AG04450 (cell line): ENCODE results near the gene IFT122. TPM values are rescaled to one million over a fixed set of nuclear protein-coding genes. Genes with fewer than 3 reads are reported as not detected.

ENCODE experiments used
- CTCF ChIA-PET: fragments of 300-600, 350-600 bp; formaldehyde crosslinking; extraction: SDS; loops from one replicate; lab custom pipeline; 2022; ENCODE audit warnings: antibody characterized with exemption, inconsistent platforms; lab: Charles Lee
- POLR2A ChIA-PET: fragments of 350-600 bp; formaldehyde crosslinking; extraction: SDS; loops from one replicate; lab custom pipeline; 2021; ENCODE audit warnings: antibody characterized with exemption, inconsistent platforms; lab: Yijun Ruan, JAX
- DNase-seq: peaks from one replicate; pipeline ENCODE4 v3.0.0-alpha.2; 2011; ENCODE audit warnings: low read depth, low spot score
- H3K27ac ChIP-seq: one replicate; pipeline ENCODE4 v1.5.1; 2012; ENCODE audit warnings: low read depth, low read length, control low read depth
- H3K27me3 ChIP-seq: one replicate; pipeline ENCODE4 v1.6.0; 2012; ENCODE audit warnings: low read length; ENCODE audit not compliant: control insufficient read depth, insufficient read depth
- H3K4me3 ChIP-seq: 2 replicates; pipeline ENCODE4 v1.5.1; 2011; ENCODE audit warnings: mild to moderate bottlenecking, low read depth, low read length, control low read depth
- H3K9me3 ChIP-seq: 2 replicates; pipeline ENCODE4 v1.5.1; 2012; ENCODE audit warnings: low read length; ENCODE audit not compliant: control insufficient read depth, insufficient read depth
- polyA plus RNA-seq: library from polyadenylated mRNA; depleted of rRNA; stranded (reverse); fragments of >200 nt; gene quantifications from 2 replicates; pipeline ENCODE4 v1.2.3, GENCODE V29; 2011
- TF ChIP-seq, protein P1 (sequence below): IDR thresholded peaks from 2 replicates; pipeline ENCODE4 v1.5.1; 2011; ENCODE audit warnings: low read depth, low read length, control low read depth, inconsistent platforms

The IFT122 gene
- polyA plus RNA-seq, 1 experiment: 14.3 TPM

DNA sequence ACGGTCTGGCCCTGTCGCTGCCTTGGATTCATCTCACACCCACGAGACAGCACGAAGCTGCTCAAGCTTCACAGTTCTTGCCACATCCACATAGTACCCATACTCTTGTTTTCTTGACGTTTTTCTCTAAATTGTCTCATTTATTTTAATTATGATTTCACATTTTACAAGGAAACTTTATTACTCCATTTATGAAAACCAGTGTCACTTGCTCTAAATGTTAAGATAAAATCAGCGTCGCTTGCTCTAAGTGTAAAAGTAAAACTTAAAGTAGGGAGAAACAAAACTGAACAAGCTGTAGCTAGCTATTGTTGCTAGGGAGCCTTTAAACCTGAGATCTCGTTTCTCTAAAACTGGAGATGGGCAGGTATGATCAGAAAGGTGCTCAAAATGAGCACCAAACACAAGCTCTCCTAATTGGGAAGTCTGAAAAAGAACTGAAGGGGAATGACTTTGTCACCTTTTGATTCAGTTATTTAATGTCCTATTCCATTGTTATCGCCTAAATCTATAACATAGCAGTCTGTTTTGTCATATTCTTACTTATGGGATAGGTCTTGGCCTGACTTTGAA lies 680 bp downstream of the IFT122 start:
- CTCF ChIA-PET: interaction anchor here (1.1 to 4.1 kb wide), 4 partner anchors 50 to 502 kb away, joined by 3 to 21 read pairs (median 3); no protein-coding TSS in a partner anchor

DNA sequence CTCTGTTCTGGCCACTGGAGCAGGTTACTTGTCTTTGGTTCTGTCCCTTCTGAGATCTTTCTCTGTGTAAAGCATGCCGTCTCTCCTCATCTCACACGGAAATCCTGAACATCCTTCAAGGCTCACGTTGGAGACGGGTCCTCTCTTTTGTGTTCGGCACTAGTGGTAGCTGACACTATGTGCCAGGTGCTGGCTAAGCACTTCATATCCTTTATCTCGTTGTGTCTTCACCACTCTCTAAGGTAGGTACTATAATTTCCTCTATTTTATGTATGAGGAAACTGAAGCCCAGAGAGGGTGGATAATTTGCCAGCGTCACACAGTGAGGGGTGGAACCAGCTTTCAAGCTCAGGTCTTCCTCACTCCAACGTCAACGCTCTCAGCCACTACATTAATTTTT lies 1.2 kb downstream of the IFT122 start:
- TF ChIP-seq, protein P1, sequence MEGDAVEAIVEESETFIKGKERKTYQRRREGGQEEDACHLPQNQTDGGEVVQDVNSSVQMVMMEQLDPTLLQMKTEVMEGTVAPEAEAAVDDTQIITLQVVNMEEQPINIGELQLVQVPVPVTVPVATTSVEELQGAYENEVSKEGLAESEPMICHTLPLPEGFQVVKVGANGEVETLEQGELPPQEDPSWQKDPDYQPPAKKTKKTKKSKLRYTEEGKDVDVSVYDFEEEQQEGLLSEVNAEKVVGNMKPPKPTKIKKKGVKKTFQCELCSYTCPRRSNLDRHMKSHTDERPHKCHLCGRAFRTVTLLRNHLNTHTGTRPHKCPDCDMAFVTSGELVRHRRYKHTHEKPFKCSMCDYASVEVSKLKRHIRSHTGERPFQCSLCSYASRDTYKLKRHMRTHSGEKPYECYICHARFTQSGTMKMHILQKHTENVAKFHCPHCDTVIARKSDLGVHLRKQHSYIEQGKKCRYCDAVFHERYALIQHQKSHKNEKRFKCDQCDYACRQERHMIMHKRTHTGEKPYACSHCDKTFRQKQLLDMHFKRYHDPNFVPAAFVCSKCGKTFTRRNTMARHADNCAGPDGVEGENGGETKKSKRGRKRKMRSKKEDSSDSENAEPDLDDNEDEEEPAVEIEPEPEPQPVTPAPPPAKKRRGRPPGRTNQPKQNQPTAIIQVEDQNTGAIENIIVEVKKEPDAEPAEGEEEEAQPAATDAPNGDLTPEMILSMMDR: no peak
- H3K9me3 ChIP-seq: no peaks in the 10 kb centered on the region
- ChIA-PET POLR2A (interaction anchor here (0.7 to 1.9 kb wide), 5 partner anchors 9 to 368 kb away, joined by 3 to 5 read pairs (median 3); no protein-coding TSS in a partner anchor), CTCF (interaction anchor here (0.5 to 4.1 kb wide), 8 partner anchors 15 to 501 kb away, joined by 3 to 21 read pairs (median 4); no protein-coding TSS in a partner anchor)
- no peak for DNase-seq
- H3K27ac ChIP-seq: peak overlapping the region; percentile 22
- H3K4me3 ChIP-seq: peak overlapping the region; percentile 79
- H3K27me3 ChIP-seq: no peaks in the 10 kb centered on the region

More for the DNA sequence above, 680 bp downstream of the IFT122 start:
- DNase-seq: no peak
- H3K27ac ChIP-seq: peak overlapping the region; percentile 95
- H3K27me3 ChIP-seq: no peaks in the 10 kb centered on the region
- no peaks in the 10 kb centered on the region for H3K9me3 ChIP-seq
- peak overlapping the region; percentile 79 for H3K4me3 ChIP-seq
- TF ChIP-seq, protein P1: no peak
- POLR2A ChIA-PET: interaction anchor here (0.5 to 3.4 kb wide), 10 partner anchors 10 to 157 kb away, joined by 3 to 34 read pairs (median 4); partner anchors contain the start of gene EFCAB12

DNA sequence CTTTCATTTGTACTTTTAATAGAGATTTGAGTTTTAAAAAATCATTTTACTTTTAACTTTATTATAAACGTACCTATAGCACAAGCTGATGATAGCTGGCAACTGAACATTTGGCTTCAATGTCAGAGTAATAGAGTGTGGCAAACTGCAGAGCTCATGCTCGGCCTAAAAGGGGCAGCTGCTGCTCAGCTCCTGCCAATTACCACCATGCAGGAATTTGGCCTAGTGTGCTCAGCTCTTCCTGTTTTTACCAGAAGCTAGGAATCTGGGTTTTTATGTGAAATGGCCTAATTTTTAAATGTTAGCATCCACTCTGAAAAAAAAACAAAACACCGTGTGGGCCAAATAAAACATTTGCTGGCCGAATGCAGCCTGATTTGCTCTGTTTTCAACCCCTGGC lies 1.8 kb downstream of the IFT122 start:
- TF ChIP-seq, protein P1: 0 out of 2 replicates have a peak, but pooled peaks have one; percentile 7
- POLR2A ChIA-PET: interaction anchor here (0.7 to 1.0 kb wide), 2 partner anchors 45 to 368 kb away, joined by 3 read pairs; no protein-coding TSS in a partner anchor
- DNase-seq: no peak
- peak overlapping the region; percentile 22 for H3K27ac ChIP-seq
- CTCF ChIA-PET: interaction anchor here (0.5 to 1.4 kb wide), 8 partner anchors 14 to 492 kb away, joined by 3 to 5 read pairs (median 4); no protein-coding TSS in a partner anchor
- H3K4me3 ChIP-seq: peak overlapping the region; percentile 27
- H3K27me3 ChIP-seq: no peaks in the 10 kb centered on the region
- no peaks in the 10 kb centered on the region for H3K9me3 ChIP-seq

DNA sequence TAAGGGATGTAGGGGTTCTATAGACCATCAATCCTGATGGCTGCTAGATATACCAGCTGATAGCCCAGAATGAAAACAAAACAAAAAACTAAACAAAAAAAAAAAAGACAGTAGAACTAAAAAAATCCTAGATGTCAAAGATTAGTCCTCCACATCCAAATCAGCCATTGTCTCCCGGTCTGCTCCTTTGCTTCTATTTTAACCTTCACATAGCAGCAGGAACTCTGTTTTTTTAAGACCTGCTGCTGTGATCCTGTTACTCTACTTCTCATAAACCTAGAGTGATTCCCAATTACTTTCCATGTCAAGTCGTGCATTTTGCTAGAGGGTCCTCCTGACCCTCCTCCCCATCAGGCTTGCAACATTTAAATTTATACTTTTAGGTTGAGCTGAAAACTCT lies 2.5 kb downstream of the IFT122 start:
- H3K9me3 ChIP-seq: no peaks in the 10 kb centered on the region
- no peaks in the 10 kb centered on the region for H3K27me3 ChIP-seq
- no peak overlapping the region for H3K27ac ChIP-seq
- POLR2A ChIA-PET: no interaction called here
- DNase-seq: no peak
- H3K4me3 ChIP-seq: no peak overlapping the region
- TF ChIP-seq, protein P1: no peak
- CTCF ChIA-PET: interaction anchor here (0.6 to 1.4 kb wide), 6 partner anchors 14 to 382 kb away, joined by 3 to 5 read pairs (median 4); no protein-coding TSS in a partner anchor

DNA sequence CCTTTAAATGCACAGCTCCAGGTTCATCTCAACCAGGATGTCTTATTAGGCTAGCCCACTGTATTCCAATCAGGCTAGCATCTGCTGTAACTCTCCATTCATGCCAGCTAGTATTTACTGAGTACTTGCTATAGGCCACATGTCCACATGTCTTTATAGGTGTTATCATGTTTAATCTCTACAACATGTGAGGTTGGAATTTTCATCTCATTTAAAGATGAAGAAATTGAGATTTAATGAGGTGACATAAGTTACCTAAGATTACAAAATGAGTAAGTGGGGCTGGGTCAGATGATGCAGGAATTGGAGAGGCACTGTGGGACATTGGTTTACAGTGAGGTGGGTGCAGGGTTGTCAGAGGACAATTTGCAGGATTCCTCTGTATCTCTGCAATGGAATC lies 2.9 kb downstream of the IFT122 start:
- no peak for DNase-seq
- no peak overlapping the region for H3K27ac ChIP-seq
- H3K4me3 ChIP-seq: no peak overlapping the region
- TF ChIP-seq, protein P1: no peak
- H3K9me3 ChIP-seq: no peaks in the 10 kb centered on the region
- ChIA-PET CTCF (interaction anchor here (0.9 kb wide), 1 partner anchor 43 kb away, joined by 3 read pairs; no protein-coding TSS in a partner anchor), POLR2A (no interaction called here)
- H3K27me3 ChIP-seq: no peaks in the 10 kb centered on the region
